H1 (cell line): Measurements from ENCODE around the gene STT3A. TPM values are rescaled to one million over a fixed set of nuclear protein-coding genes. Genes with fewer than 3 reads are reported as not detected.

Experiments used
- CTCF ChIA-PET: fragments of 300-600 bp; sonication (Branson Sonifier 250); formaldehyde crosslinking; loops from one replicate; lab custom pipeline; 2021; ENCODE audit not compliant: partially characterized antibody; lab: Charles Lee
- POLR2A ChIA-PET: fragments of 300-600 bp; sonication (Branson Sonifier 250); formaldehyde crosslinking; loops from one replicate; lab custom pipeline; 2021; ENCODE audit warnings: inconsistent platforms; ENCODE audit not compliant: partially characterized antibody; lab: Charles Lee
- DNase-seq, 2 experiments: peaks; one replicate each; pipeline versions ENCODE4 v3.0.0 to v3.0.0-alpha.2; 2010 to 2022; ENCODE audit warnings: low spot score in 2 of 2, low read depth in 1 of 2, mixed read lengths in 1 of 2
- FAIRE-seq: peaks from 2 replicates; lab custom pipeline; 2011; peaks lifted over from hg19 to GRCh38; lab: Jason Lieb, UNC
- H2AFZ ChIP-seq: 2 replicates; pipeline ENCODE4 v1.8.1; 2012; ENCODE audit warnings: low read length, inconsistent platforms
- H2AK5ac ChIP-seq: 2 replicates; pipeline ENCODE4 v1.6.1; 2013; ENCODE audit warnings: low read depth, low read length
- H2BK120ac ChIP-seq: replicated peaks from 2 replicates; pipeline ENCODE3; 2013; ENCODE audit warnings: low read depth, low read length, inconsistent platforms
- H2BK12ac ChIP-seq: 2 replicates; pipeline ENCODE4 v1.6.1; 2013; ENCODE audit warnings: low read depth, low read length
- H2BK15ac ChIP-seq: 2 replicates; pipeline ENCODE4 v1.6.1; 2013; ENCODE audit warnings: low read length
- H2BK20ac ChIP-seq: 2 replicates; pipeline ENCODE4 v1.6.1; 2013; ENCODE audit warnings: low read length
- H2BK5ac ChIP-seq: 2 replicates; pipeline ENCODE4 v1.6.1; 2013; ENCODE audit warnings: low read depth, low read length
- H3K14ac ChIP-seq: 2 replicates; pipeline ENCODE4 v1.6.1; 2013; ENCODE audit warnings: inconsistent platforms; ENCODE audit not compliant: insufficient read length
- H3K18ac ChIP-seq: 2 replicates; pipeline ENCODE4 v1.6.1; 2013; ENCODE audit warnings: low read length; ENCODE audit errors: extremely low read depth
- H3K23ac ChIP-seq: 2 replicates; pipeline ENCODE4 v1.6.1; 2013; ENCODE audit warnings: inconsistent platforms; ENCODE audit not compliant: insufficient read length
- H3K23me2 ChIP-seq: 2 replicates; pipeline ENCODE4 v1.6.1; 2013; ENCODE audit warnings: low read depth, low read length
- H3K27ac ChIP-seq: 2 replicates; pipeline ENCODE4 v1.6.1; 2011; ENCODE audit warnings: low read depth, low read length, inconsistent platforms
- H3K27me3 ChIP-seq, 4 experiments: replicated peaks in 1 of 4; 1 replicate in 1 of 4; 2 replicates in 3 of 4; pipeline versions ENCODE4 v1.6.1 to v1.8.1; 2011 to 2013; ENCODE audit warnings: low read length in 3 of 4, mild to moderate bottlenecking in 3 of 4, inconsistent platforms in 2 of 4, mixed read lengths in 2 of 4, moderate library complexity in 1 of 4; ENCODE audit not compliant: control insufficient read depth in 3 of 4, insufficient read depth in 3 of 4; ENCODE audit errors: extremely low read depth in 1 of 4
- H3K36me3 ChIP-seq, 4 experiments: 2 replicates each; pipeline versions ENCODE4 v1.6.1 to v1.8.1; 2011 to 2013; ENCODE audit warnings: mild to moderate bottlenecking in 4 of 4, low read length in 3 of 4, moderate library complexity in 2 of 4, control low read depth in 1 of 4, inconsistent platforms in 1 of 4; ENCODE audit not compliant: insufficient read depth in 4 of 4, control insufficient read depth in 2 of 4
- H3K4ac ChIP-seq: replicated peaks from 2 replicates; pipeline ENCODE3; 2013; ENCODE audit warnings: low read length, low read depth, mixed read lengths, inconsistent platforms; ENCODE audit not compliant: insufficient read length
- H3K4me1 ChIP-seq, 4 experiments: replicated peaks in 1 of 4; 1 replicate in 1 of 4; 2 replicates in 3 of 4; pipeline versions ENCODE4 v1.6.1 to v1.8.1; 2011 to 2013; ENCODE audit warnings: low read length in 3 of 4, inconsistent platforms in 2 of 4, mixed read lengths in 1 of 4; ENCODE audit not compliant: insufficient read depth in 4 of 4, control insufficient read depth in 3 of 4
- H3K4me2 ChIP-seq, 2 experiments: 2 replicates each; pipeline versions ENCODE4 v1.6.1 to v1.8.1; 2011 to 2013; ENCODE audit warnings: low read depth in 2 of 2, low read length in 2 of 2, control low read depth in 1 of 2, inconsistent platforms in 1 of 2, mild to moderate bottlenecking in 1 of 2; ENCODE audit not compliant: insufficient read depth in 1 of 2
- H3K4me3 ChIP-seq, 4 experiments: fragments of 200-600, 300-600 bp in 1 of 4; sonication (generic), shearing (Covaris generic), sonication (Bioruptor Twin) in 1 of 4; 2 replicates each; pipeline versions ENCODE4 v1.5.1 to v1.8.1; 2011 to 2016; ENCODE audit warnings: low read length in 4 of 4, low read depth in 3 of 4, control low read depth in 2 of 4, inconsistent platforms in 2 of 4, mild to moderate bottlenecking in 2 of 4, mixed read lengths in 1 of 4, moderate library complexity in 1 of 4; ENCODE audit not compliant: insufficient read depth in 2 of 4; ENCODE audit errors: extremely low read depth in 1 of 4
- H3K56ac ChIP-seq: replicated peaks from 2 replicates; pipeline ENCODE3; 2013; ENCODE audit warnings: low read depth, mild to moderate bottlenecking, mixed read lengths, low read length, inconsistent platforms; ENCODE audit not compliant: insufficient read length
- H3K79me1 ChIP-seq: 2 replicates; pipeline ENCODE4 v1.6.1; 2013; ENCODE audit warnings: low read depth, low read length, control low read depth
- H3K79me2 ChIP-seq, 2 experiments: 2 replicates each; pipeline versions ENCODE4 v1.6.1 to v1.8.1; 2012 to 2013; ENCODE audit warnings: low read length in 2 of 2, mild to moderate bottlenecking in 2 of 2, inconsistent platforms in 1 of 2; ENCODE audit not compliant: insufficient read depth in 2 of 2, control insufficient read depth in 1 of 2
- H3K9ac ChIP-seq, 4 experiments: replicated peaks in 1 of 4; 1 replicate in 1 of 4; 2 replicates in 3 of 4; pipeline versions ENCODE4 v1.6.1 to v1.8.1; 2011 to 2013; ENCODE audit warnings: low read depth in 3 of 4, low read length in 3 of 4, control low read depth in 2 of 4, mild to moderate bottlenecking in 2 of 4, moderate library complexity in 2 of 4, inconsistent platforms in 1 of 4; ENCODE audit errors: extremely low read depth in 1 of 4
- H3K9me3 ChIP-seq, 2 experiments: 2 replicates each; pipeline versions ENCODE4 v1.6.1 to v1.8.1; 2012 to 2013; ENCODE audit warnings: mild to moderate bottlenecking in 2 of 2, moderate library complexity in 2 of 2, control low read depth in 1 of 2, inconsistent platforms in 1 of 2, low read depth in 1 of 2, low read length in 1 of 2, mixed read lengths in 1 of 2; ENCODE audit not compliant: insufficient read depth in 2 of 2
- H4K20me1 ChIP-seq, 2 experiments: replicated peaks in 1 of 2; 2 replicates each; pipeline versions ENCODE3 to v1.8.1; 2011 to 2013; ENCODE audit warnings: inconsistent platforms in 2 of 2, low read length in 2 of 2, mild to moderate bottlenecking in 1 of 2; ENCODE audit not compliant: insufficient read depth in 2 of 2, control insufficient read depth in 1 of 2
- H4K5ac ChIP-seq: 2 replicates; pipeline ENCODE4 v1.6.1; 2013; ENCODE audit warnings: low read length, low read depth, mixed read lengths, inconsistent platforms; ENCODE audit not compliant: insufficient read length
- H4K8ac ChIP-seq: 2 replicates; pipeline ENCODE4 v1.8.0; 2013; ENCODE audit warnings: mild to moderate bottlenecking, moderate library complexity, low read length, inconsistent platforms; ENCODE audit not compliant: insufficient read depth; ENCODE audit errors: extremely low read depth
- H4K91ac ChIP-seq: replicated peaks from 2 replicates; pipeline ENCODE3; 2013; ENCODE audit warnings: low read length, mixed read lengths, inconsistent platforms; ENCODE audit not compliant: insufficient read length
- SUZ12 ChIP-seq: fragments of 200-600 bp; sonication (generic); IDR thresholded peaks from 2 replicates; pipeline ENCODE4 v1.6.1; 2012; ENCODE audit warnings: mild to moderate bottlenecking, inconsistent platforms, low read length, moderate library complexity, mixed read lengths
- YY1 ChIP-seq: IDR thresholded peaks from 2 replicates; pipeline ENCODE4 v1.6.1; 2011; ENCODE audit warnings: low read depth, mild to moderate bottlenecking, low read length
- WGBS, 2 experiments: shearing (Covaris generic) in 1 of 2; methylation state at CpG; one replicate each; pipeline versions ENCODE4 v1.1.6 to v1.1.7; 2013 to 2015; ENCODE audit warnings: low lambda C conversion rate in 2 of 2, mixed read lengths in 2 of 2, inconsistent platforms in 1 of 2, low coverage in 1 of 2, missing lambda C conversion rate in 1 of 2; ENCODE audit not compliant: insufficient replicate concordance in 2 of 2, insufficient coverage in 1 of 2, insufficient read length in 1 of 2; ENCODE audit errors: extremely low coverage in 1 of 2, missing lambda C conversion rate in 1 of 2; 5-methylcytosine and 5-hydroxymethylcytosine counted together
- polyA plus RNA-seq, 7 experiments: library from polyadenylated mRNA; depleted of rRNA in 3 of 7; stranded (reverse) in 5 of 7; unstranded in 2 of 7; fragments of >200 nt in 5 of 7; fragments of 200-250 nt in 2 of 7; gene quantifications; 1 replicate in 5 of 7; 2 replicates in 1 of 7; 4 replicates in 1 of 7; pipeline versions ENCODE4 v1.2.1 to v1.2.3, GENCODE V29; 2011 to 2013; ENCODE audit warnings: missing spikeins in 2 of 7, mixed read lengths in 2 of 7
- total RNA-seq: library from RNA; stranded (reverse); fragmentation: NEBNext Ultra II Directional; extraction: Animal tissue kit (Norgen Biotek cat#: 25700); gene quantifications from 2 replicates; pipeline ENCODE4 v1.2.1, GENCODE V29; 2021

Gene STT3A
- total and polyA plus RNA-seq, 2 of the 8 experiments (the other 6 are each of a cell fraction or from before 2014, with no cell fraction given), result 173 to 211 TPM

GRCh38 chr11:125561924-125562323 lies 30.7 kb upstream of the STT3A start:
- Histone ChIP-seq H2BK120ac (no peak overlapping the region), H3K4me2 (no peak overlapping the region), H3K36me3 (no peaks in the 10 kb centered on the region), H3K4ac (no peak overlapping the region), H4K5ac (no peak overlapping the region), H3K9me3 (no peaks in the 10 kb centered on the region), H3K14ac (no peak overlapping the region), H3K4me3 (no peak overlapping the region), H3K27ac (no peak overlapping the region), H3K18ac (no peak overlapping the region), H3K79me2 (no peaks in the 10 kb centered on the region), H2AK5ac (no peak overlapping the region), H2BK15ac (no peak overlapping the region), H4K91ac (no peak overlapping the region), H3K23ac (no peak overlapping the region), H2BK12ac (no peak overlapping the region), H3K27me3 (no peaks in the 10 kb centered on the region), H3K9ac (no peak overlapping the region)
- WGBS, 2 experiments, result 94% methylated on average over 1 of the region's 1 CpG; no CpG with 5 or more reads in 1 of the 2 experiments
- ChIA-PET POLR2A (no interaction called here), CTCF (no interaction called here)
- TF ChIP-seq YY1 (no peak), SUZ12 (no peak)
- TF ChIP-seq, all 59 proteins: peak for 0
- Histone ChIP-seq H2AFZ (no peak overlapping the region), H3K4me1 (no peaks in the 10 kb centered on the region), H2BK5ac (no peak overlapping the region), H4K20me1 (no peaks in the 10 kb centered on the region), H3K56ac (no peak overlapping the region), H2BK20ac (no peak overlapping the region), H3K79me1 (no peaks in the 10 kb centered on the region), H3K23me2 (no peaks in the 10 kb centered on the region), H4K8ac (no peak overlapping the region)
- no peak for FAIRE-seq
- no peak for DNase-seq
